Subcutaneous adipose tissue (tissue), 4 donors: ENCODE results near the gene MTFP1. TPM values are rescaled to one million over a fixed set of nuclear protein-coding genes. Genes with fewer than 3 reads are reported as not detected.

Experiments used
- total RNA-seq, 4 donors: library from RNA; depleted of rRNA; stranded (reverse); fragments of >200 nt; gene quantifications; one replicate each; pipeline ENCODE4 v1.1.0, GENCODE V29; 2016
- TF ChIP-seq, protein P1 (sequence below): fragments of 450-650 bp; IDR thresholded peaks from one replicate; pipeline ENCODE4 v1.5.1; 2016; ENCODE audit warnings: low read depth, mild to moderate bottlenecking, control low read depth, antibody characterized with exemption, moderate library complexity

MTFP1 gene
- total RNA-seq, 4 donors from 2014 or later: 5.1 to 15.3 (median 8.1) TPM

DNA sequence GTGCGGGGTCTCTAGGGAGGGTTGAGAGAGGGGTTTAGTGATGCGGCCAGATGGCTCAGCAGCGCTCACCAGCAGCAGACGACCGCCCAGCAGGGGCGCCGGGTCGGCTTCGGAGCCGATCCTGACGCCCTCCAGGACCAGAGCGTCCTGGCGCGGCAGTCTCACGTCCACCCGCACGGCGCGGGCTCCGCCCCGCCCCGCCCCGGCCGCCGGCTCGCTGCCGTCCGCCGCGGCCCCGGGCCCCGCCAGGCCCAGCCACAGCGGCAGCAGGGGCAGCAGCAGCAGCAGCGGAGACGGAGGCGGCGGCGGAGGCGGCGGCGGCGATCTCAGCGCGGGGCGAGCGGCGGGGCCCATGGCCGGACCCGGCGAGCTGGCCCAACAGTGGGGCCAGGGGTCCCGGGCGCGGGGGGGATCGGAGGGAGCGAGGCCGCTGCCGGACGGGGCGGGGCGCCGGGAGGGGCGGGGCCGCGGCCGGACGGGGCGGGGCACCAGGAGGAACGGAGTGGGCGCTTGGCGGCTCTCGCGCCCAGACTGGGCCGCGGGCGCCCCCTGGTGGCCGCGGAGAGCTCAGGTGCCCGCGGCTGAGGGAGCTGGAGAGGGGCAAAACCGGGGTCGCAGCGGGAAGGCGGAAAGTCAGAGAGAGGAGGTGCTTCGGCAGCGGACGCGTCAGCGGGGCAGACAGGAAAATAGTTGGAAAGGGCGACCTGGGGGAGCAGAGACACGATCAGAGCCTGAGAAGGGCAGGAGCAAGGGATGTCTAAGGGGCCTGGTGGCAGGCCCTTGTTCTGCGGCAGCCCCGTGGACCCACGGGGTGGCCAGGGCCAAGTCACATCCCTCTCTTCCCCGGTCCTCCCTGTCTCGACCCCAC lies 38.4 kb upstream of the MTFP1 start, which contains the start of gene RNF215:
Gene RNF215 (minus strand): TSS at position 452 of the 868 bp plus-strand sequence. CDS start 98 bp downstream, at position 354.
- TF ChIP-seq, protein P1, sequence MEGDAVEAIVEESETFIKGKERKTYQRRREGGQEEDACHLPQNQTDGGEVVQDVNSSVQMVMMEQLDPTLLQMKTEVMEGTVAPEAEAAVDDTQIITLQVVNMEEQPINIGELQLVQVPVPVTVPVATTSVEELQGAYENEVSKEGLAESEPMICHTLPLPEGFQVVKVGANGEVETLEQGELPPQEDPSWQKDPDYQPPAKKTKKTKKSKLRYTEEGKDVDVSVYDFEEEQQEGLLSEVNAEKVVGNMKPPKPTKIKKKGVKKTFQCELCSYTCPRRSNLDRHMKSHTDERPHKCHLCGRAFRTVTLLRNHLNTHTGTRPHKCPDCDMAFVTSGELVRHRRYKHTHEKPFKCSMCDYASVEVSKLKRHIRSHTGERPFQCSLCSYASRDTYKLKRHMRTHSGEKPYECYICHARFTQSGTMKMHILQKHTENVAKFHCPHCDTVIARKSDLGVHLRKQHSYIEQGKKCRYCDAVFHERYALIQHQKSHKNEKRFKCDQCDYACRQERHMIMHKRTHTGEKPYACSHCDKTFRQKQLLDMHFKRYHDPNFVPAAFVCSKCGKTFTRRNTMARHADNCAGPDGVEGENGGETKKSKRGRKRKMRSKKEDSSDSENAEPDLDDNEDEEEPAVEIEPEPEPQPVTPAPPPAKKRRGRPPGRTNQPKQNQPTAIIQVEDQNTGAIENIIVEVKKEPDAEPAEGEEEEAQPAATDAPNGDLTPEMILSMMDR: no peak

DNA sequence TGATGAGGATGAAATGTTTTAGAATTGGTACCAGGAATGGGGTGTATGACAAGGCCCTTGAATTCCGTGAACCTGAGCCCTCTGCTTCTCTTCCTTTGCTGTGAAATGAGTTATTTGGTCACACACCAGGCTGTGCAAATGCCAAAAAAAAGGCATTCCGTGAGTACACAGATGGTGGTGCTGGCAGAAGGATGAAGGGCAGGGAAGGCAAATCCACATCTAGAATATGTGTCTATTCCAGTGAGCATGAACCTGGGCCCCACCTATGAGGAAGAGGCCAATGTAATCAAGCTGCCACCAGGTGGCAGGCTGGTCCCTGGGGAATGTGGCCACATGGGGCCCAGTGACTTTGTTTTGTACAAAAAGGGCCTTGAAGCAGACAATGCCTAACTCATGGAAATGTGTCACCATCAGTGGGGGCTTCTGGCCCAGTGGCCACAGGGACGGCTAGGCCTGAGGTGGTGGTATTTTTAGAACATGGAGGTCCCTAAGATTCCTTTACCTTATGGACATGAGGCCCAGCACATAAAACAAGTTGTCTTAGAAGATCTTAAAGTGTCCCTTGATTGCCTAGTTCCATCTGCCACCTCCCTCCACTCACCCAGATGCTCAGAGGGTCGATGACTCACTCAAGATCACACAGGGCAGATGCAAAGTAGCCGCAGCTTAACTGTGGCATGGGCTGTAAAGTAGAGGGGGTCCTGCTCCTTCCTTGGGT lies 34.4 kb upstream of the MTFP1 start:
- TF ChIP-seq, protein P1: no peak

DNA sequence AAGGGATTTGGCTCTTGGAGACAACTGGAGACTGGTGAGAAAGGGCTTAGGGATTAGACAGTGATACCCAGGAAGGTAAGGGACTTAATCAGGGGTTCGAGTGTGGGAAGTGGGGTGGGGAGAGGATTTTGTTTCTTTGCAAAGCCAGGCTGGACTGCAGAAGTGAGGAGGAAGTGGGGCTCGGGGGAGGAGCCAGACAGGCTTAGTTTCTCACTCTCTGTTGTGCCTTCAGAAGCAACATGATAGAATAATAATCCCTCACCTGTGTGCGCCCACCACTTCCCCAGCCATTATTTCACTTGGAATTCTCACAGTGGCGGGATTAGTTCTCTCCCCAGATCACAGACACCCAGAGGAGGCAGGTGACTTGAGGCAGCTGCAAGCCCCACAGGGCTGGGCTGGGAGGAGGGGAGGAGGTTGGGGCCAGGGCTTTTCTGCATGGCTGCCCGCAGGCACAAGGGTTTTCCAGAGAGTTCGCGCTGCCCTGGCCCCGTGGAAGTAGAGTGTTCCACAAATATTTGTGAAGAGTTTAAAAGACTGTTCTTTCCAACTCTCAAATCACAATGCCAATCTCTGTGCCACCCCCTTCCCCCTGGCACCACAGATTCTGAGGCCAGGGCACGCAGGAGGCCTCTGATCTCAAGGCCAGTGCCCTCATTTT lies 32.8 kb upstream of the MTFP1 start:
- TF ChIP-seq, protein P1: no peak

DNA sequence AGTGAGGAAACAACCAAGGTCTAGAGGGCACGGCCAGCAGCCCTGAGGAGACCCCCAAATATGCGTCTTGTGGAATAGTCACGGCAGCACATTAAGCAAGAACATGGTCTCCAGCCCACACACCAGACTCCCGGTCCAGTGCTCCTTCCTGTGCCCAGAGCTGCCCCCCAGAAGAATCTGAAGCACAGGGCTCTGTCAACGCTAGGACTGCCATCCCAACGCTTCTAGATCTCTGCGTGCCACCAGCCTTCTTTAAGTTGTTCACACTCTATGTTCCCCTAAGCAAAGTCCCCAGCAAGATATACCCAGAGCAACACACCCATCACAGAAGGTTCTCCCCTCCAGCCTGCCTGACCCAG lies 32.3 kb upstream of the MTFP1 start:
- TF ChIP-seq, protein P1: no peak

DNA sequence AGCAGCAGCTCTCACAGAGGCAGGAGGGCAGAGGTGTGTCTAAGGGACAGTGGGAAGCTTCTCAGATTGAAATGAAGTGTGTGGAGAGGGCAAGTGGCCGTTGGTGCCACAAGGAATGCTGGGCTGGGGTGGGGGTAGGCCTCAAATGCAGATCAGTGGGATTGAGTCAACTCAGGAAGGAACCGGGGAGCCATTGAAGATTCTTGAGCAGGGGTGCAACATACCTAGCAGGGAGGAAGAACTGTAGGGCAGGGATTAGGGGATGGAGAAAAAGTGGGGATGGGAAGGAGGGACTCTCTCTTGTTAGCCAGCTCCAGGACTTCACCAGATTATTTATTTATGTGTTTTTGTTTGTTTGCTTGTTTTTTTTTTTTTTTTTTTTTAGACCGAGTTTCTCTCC lies 31.7 kb upstream of the MTFP1 start:
- TF ChIP-seq, protein P1: no peak

DNA sequence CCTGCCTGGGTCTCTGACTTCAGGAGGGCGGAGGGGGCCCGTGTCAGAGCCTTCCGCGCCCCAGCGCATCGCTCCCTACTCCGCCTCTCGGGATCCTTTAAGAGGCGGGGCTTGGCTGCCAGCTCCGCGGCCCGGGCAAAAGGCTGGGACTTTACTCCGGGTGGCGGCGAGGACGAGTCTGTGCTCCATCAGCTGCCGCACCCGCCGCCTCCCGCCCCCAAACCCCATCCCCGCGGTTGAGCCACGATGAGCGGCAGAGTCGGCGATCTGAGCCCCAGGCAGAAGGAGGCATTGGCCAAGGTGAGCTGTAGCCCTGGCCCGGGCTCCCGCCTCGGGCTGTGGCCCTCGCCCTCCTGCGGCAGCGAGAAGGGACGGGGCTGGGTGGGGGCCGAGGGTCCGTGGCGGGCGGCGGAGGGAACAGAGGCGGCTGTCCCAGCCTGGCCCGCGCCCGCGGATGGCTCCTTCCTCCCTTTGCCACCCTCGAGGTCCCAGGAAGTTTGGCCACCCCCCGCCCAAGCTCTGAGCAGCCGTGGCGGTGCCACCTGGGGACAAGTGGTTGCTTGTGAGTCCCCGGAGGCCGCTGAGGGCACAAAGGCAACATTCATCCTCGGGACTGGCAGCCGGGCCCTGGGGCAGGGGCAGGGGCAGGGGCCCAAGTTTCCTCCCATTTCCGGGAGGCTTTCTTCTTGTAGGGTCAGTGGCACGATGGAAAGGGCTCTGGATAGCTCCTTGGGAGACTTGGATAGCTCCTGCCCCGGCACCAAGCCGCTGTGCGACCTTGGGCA lies 28.5 kb upstream of the MTFP1 start, which contains the start of gene SEC14L2:
Gene SEC14L2 (plus strand): TSS at position 148 of the 785 bp plus-strand sequence. CDS start 99 bp downstream, at position 247.
- TF ChIP-seq, protein P1: no peak
